Prostate gland (tissue), 2 donors: ENCODE results near the gene BUD31. TPM values are rescaled to one million over a fixed set of nuclear protein-coding genes. Genes with fewer than 3 reads are reported as not detected.
"Not testable (repeated sequence)": the region's sequence is repeated elsewhere in the genome, so short reads cannot be mapped to it uniquely, and the experiment has no call there.

Source experiments
- DNase-seq: peaks from one replicate; pipeline ENCODE4 v3.0.0-alpha.2; 2019; ENCODE audit warnings: low spot score
- H3K27ac ChIP-seq, 2 donors: fragments of 200-600 bp; sonication (generic); 2 replicates each; pipeline ENCODE4 v1.5.1; 2017 to 2019
- H3K27me3 ChIP-seq: fragments of 200-600 bp; sonication (generic); replicated peaks from 2 replicates; pipeline ENCODE4 v1.5.1; 2019; ENCODE audit not compliant: insufficient read depth
- H3K36me3 ChIP-seq, 2 donors: fragments of 200-600 bp; sonication (generic); 1 replicate in 1 of 2; 2 replicates in 1 of 2; pipeline versions ENCODE4 v1.5.1 to v1.8.1; 2017 to 2019
- H3K4me1 ChIP-seq: fragments of 200-600 bp; sonication (generic); replicated peaks from 2 replicates; pipeline ENCODE4 v1.5.1; 2019
- H3K4me3 ChIP-seq, 2 donors: fragments of 200-600 bp; sonication (generic); 2 replicates each; pipeline ENCODE4 v1.5.1; 2017 to 2019
- H3K9me3 ChIP-seq: fragments of 200-600 bp; sonication (generic); 2 replicates; pipeline ENCODE4 v1.5.1; 2017
- CTCF ChIP-seq, 4 experiments: fragments of 200-600 bp in 2 of 4; fragments of 450-650 bp in 2 of 4; sonication (generic) in 2 of 4; IDR thresholded peaks; 1 replicate in 3 of 4; 2 replicates in 1 of 4; pipeline ENCODE4 v1.5.1; 2016 to 2019; ENCODE audit warnings: antibody characterized with exemption in 4 of 4, mild to moderate bottlenecking in 2 of 4, moderate library complexity in 2 of 4
- POLR2A ChIP-seq: fragments of 450-650 bp; IDR thresholded peaks from one replicate; pipeline ENCODE4 v1.6.1; 2016; ENCODE audit warnings: antibody characterized with exemption, mild to moderate bottlenecking
- POLR2AphosphoS5 ChIP-seq: sonication (generic); formaldehyde crosslinking; IDR thresholded peaks from one replicate; pipeline ENCODE4 v1.6.1; 2017; ENCODE audit warnings: antibody characterized with exemption
- WGBS: methylation state at CpG from one replicate; pipeline ENCODE4 v1.1.5; 2018; 5-methylcytosine and 5-hydroxymethylcytosine counted together
- intact Hi-C: fragments of 100-400 bp; cut with DNase I; formaldehyde crosslinking; loops from one replicate; pipeline ENCODE4 v1.14.2; 2022
- total RNA-seq, 2 donors: library from RNA; depleted of rRNA; stranded (reverse); fragments of >200 nt; gene quantifications; one replicate each; pipeline ENCODE4 v1.1.0, GENCODE V29; 2016

The BUD31 gene
- total RNA-seq, 2 donors from 2014 or later = 73.8 to 78.3 TPM

GRCh38 chr7:99386584-99387238, 22.1 kb upstream of the BUD31 start:
- Histone ChIP-seq H3K4me3 (no peak overlapping the region), H3K27ac (no peak overlapping the region), H3K4me1 (no peaks in the 10 kb centered on the region), H3K27me3 (no peaks in the 10 kb centered on the region), H3K9me3 (no peaks in the 10 kb centered on the region), H3K36me3 (peaks cover 0 to 6% of the 10 kb centered on the region in 2 donors)
- intact Hi-C loops = no loop called here
- 93% methylated on average over 9 of the region's 9 CpGs for WGBS
- TF ChIP-seq POLR2AphosphoS5 (no peak), CTCF (IDR thresholded peaks at IDR 0.05) (peak in 1 of 4 experiments; percentile 6)
- DNase-seq = no peak

- H3K27me3 ChIP-seq, H3K9me3 ChIP-seq, H3K4me3 ChIP-seq, intact Hi-C loops, H3K27ac ChIP-seq, H3K36me3 ChIP-seq, H3K4me1 ChIP-seq, DNase-seq: not testable (repeated sequence)
- WGBS = 94% methylated on average over 14 of the region's 14 CpGs
These were observed 21.5 kb upstream of the BUD31 start for GRCh38 chr7:99387239-99387635.

GRCh38 chr7:99387912-99388311, 20.9 kb upstream of the BUD31 start:
- no peak for DNase-seq
- intact Hi-C loops = no loop called here
- H3K9me3 ChIP-seq = no peaks in the 10 kb centered on the region
- H3K36me3 ChIP-seq = peaks cover 0 to 6% of the 10 kb centered on the region in 2 donors
- no peak overlapping the region for H3K27ac ChIP-seq
- H3K27me3 ChIP-seq = no peaks in the 10 kb centered on the region
- H3K4me3 ChIP-seq = no peak overlapping the region
- no peaks in the 10 kb centered on the region for H3K4me1 ChIP-seq
- no peak for TF ChIP-seq CTCF (IDR thresholded peaks at IDR 0.05)
- no peak for TF ChIP-seq POLR2AphosphoS5
- TF ChIP-seq POLR2A = no peak
- 93% methylated on average over 20 of the region's 20 CpGs for WGBS

- H3K36me3 ChIP-seq = peaks cover 0 to 6% of the 10 kb centered on the region in 2 donors
- intact Hi-C loops = loop anchor here (10.0 kb wide), 1 partner anchor 65 kb away; the partner anchor contains the start of gene ARPC1A
- DNase-seq = no peak
These were observed 19.0 kb upstream of the BUD31 start for GRCh38 chr7:99389772-99390171.

GRCh38 chr7:99390941-99391602, 17.7 kb upstream of the BUD31 start:
- Histone ChIP-seq H3K4me3 (no peak overlapping the region), H3K9me3 (no peaks in the 10 kb centered on the region), H3K27ac (no peak overlapping the region), H3K36me3 (peaks cover 0 to 6% of the 10 kb centered on the region in 2 donors), H3K4me1 (peaks cover 5% of the 10 kb centered on the region), H3K27me3 (no peaks in the 10 kb centered on the region)
- TF ChIP-seq POLR2AphosphoS5 = no peak
- TF ChIP-seq CTCF (IDR thresholded peaks at IDR 0.05) = no peak
- no peak for TF ChIP-seq POLR2A
- intact Hi-C loops = loop anchor here (10.0 kb wide), 1 partner anchor 66 kb away; the partner anchor contains the start of gene ARPC1A
- 92% methylated on average over 23 of the region's 23 CpGs for WGBS
- no peak for DNase-seq

More at GRCh38 chr7:99389772-99390171, 19.0 kb upstream of the BUD31 start:
- Histone ChIP-seq H3K4me3 (no peak overlapping the region), H3K27ac (no peak overlapping the region), H3K4me1 (peaks cover 5% of the 10 kb centered on the region), H3K27me3 (no peaks in the 10 kb centered on the region), H3K9me3 (no peaks in the 10 kb centered on the region)
- TF ChIP-seq POLR2AphosphoS5 (no peak), POLR2A (no peak), CTCF (IDR thresholded peaks at IDR 0.05) (no peak)
- WGBS = 85% methylated on average over 11 of the region's 13 CpGs
